Omental fat pad (tissue), 4 donors: ENCODE data around the gene RPS6KA4. TPM values are rescaled to one million over a fixed set of nuclear protein-coding genes. Genes with fewer than 3 reads are reported as not detected.

ENCODE experiments used
- ATAC-seq: fragments of 150-250 bp; one replicate; pipeline ENCODE4 v1.9.1; 2016; ENCODE audit warnings: mild to moderate bottlenecking, moderate library complexity; ENCODE audit not compliant: low FRiP score
- DNase-seq: peaks from one replicate; pipeline ENCODE4 v3.0.0-alpha.2; 2019; ENCODE audit warnings: low spot score
- total RNA-seq, 4 donors: library from RNA; depleted of rRNA; stranded (reverse); fragments of >200 nt; gene quantifications; one replicate each; pipeline ENCODE4 v1.1.0, GENCODE V29; 2016
- TF ChIP-seq, protein P1 (sequence below), 3 donors: fragments of 450-650 bp; IDR thresholded peaks; one replicate each; pipeline ENCODE4 v1.5.1; 2016 to 2017; ENCODE audit warnings: antibody characterized with exemption in 3 of 3, mild to moderate bottlenecking in 3 of 3, moderate library complexity in 2 of 3

The RPS6KA4 gene
- total RNA-seq, 4 donors from 2014 or later = 15.7 to 64.2 (median 28.1) TPM

DNA sequence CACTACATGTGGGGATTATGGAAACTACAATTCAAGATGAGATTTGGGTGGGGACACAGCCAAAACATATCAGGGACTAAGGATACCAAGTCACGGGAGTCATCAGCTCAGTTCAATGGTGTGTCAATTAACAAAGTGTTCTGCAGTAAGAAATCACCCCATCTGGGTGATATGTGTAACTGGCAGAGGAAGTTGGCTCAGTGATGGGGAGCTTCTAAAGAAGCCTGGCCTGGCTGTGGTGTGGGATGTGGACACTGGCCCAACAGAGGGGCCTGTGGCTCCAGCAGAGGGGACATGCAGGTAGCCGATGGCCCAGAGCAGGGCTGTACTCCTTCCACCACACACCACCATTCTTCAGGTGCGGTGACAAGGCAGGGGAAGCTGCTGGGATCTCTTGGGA lies 31.6 kb downstream of the RPS6KA4 start:
- DNase-seq = no peak
- TF ChIP-seq, protein P1, sequence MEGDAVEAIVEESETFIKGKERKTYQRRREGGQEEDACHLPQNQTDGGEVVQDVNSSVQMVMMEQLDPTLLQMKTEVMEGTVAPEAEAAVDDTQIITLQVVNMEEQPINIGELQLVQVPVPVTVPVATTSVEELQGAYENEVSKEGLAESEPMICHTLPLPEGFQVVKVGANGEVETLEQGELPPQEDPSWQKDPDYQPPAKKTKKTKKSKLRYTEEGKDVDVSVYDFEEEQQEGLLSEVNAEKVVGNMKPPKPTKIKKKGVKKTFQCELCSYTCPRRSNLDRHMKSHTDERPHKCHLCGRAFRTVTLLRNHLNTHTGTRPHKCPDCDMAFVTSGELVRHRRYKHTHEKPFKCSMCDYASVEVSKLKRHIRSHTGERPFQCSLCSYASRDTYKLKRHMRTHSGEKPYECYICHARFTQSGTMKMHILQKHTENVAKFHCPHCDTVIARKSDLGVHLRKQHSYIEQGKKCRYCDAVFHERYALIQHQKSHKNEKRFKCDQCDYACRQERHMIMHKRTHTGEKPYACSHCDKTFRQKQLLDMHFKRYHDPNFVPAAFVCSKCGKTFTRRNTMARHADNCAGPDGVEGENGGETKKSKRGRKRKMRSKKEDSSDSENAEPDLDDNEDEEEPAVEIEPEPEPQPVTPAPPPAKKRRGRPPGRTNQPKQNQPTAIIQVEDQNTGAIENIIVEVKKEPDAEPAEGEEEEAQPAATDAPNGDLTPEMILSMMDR (IDR thresholded peaks at IDR 0.05) = no peak
- ATAC-seq = no peak

DNA sequence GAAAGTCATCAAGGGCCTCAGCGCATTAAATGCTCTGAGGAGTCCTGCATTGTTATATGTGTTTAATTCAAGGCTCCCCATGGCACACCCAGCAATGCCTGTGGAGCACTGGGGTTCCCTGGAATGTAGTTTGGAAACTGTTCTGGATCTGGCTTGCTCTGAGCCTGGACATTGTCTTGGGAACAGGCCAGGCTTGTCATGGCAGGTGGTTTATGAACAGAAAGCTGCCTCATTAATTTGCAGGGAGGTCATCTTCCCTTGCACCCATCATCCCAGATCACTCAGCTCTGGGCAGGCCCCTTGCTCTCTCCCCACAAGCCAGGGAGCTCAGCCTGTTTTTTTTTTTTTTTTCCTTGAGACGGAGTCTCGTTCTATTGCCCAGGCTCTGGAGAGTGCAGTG lies 32.9 kb downstream of the RPS6KA4 start:
- TF ChIP-seq, protein P1 (IDR thresholded peaks at IDR 0.05) = no peak
- no peak for ATAC-seq

DNA sequence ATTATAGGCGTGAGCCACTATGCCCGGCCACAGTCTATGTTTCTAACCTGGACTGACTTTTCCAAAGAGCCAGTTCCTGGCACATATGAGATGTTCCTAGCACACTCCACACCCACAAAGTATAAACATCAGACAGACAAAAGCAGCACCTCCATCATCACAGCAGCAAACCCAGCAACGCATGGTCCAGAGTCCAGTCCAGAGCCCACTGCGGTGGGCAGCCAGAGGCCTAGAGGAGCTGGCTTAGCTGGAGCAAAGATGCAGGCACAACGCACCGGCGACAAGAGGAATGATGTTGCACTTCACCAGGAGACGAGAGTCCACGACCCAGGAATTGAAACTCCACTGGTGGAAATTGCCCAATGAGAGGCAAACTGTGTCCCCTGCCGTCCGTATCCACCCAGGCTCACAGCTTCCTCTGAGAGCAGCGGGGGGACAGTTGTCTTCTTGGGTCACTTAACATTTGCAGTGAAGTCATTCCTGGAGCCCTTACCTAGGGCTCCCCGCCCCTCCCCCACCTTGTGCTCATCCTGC lies 36.6 kb downstream of the RPS6KA4 start:
- DNase-seq (no peak), ATAC-seq (no peak)
- TF ChIP-seq, protein P1 (IDR thresholded peaks at IDR 0.05) = no peak

More for the DNA sequence above, 32.9 kb downstream of the RPS6KA4 start:
- no peak for DNase-seq

DNA sequence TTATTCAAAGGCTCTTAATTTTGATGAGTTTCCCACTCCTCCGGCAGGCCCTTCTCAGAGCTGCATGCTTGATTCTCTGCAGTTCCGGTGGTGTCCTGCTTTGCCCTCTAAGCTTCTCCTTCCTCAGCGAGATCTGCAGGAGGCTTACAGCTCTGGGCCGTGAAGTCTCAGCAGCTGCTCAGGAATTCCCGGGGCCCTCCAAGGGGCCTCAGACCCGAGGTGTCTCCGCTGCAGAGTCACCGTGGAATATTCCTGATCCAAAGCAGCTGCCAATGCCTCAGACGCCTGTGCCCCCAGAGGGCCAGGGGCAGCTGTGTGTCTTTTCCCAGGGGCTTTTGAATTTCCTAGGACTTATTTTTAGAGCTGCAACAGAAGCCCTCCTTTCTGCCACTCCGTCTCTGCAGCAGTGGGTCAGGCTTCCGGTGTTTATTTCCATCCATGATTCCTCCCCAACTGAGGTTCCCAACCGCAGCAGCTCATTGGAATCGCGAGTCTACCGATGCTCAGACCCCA lies 37.2 kb downstream of the RPS6KA4 start:
- TF ChIP-seq, protein P1 (IDR thresholded peaks at IDR 0.05) = no peak
- DNase-seq (no peak), ATAC-seq (no peak)

DNA sequence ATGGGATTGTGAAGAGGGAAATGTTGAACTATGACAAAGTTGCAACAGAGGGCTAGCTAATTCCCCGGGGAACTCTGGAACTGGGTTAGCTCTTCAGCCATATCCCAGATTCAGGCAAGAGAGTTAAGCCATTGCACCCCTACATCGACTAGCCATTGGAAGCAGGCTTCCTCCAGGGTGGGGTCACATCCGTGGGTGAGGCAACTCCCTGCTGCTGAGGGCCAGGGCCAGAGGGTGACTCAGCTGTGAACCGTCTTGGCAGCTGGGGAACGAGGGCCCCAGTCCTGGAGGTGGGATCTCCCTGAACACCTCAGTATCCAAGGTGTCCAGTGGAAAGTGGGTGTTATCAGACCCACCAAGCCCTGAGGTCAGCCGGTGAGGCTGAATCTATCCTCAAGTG lies 41.1 kb downstream of the RPS6KA4 start:
- ATAC-seq = peak; percentile 77
- DNase-seq = no peak
- TF ChIP-seq, protein P1 (IDR thresholded peaks at IDR 0.05) = no peak

DNA sequence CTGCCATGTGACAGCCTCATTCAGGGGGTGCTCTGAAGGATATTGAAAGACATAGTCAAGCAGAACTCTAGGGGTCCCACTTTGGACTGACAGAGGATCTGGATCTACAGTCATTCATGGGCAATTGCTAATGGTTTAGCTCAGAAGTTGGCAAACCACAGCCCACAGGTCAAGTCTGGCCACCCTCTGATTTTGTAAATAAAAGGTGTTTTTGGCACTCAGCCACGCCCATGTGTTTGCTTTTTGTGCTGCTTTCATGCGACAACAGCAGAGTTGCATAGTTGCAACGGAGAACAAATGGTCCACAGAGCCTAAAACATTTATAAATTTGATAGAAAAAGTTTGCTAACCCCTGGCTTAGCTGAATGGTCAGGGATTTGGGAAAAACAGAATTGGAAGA lies 41.7 kb downstream of the RPS6KA4 start:
- TF ChIP-seq, protein P1 (IDR thresholded peaks at IDR 0.05) = no peak
- ATAC-seq = no peak

DNA sequence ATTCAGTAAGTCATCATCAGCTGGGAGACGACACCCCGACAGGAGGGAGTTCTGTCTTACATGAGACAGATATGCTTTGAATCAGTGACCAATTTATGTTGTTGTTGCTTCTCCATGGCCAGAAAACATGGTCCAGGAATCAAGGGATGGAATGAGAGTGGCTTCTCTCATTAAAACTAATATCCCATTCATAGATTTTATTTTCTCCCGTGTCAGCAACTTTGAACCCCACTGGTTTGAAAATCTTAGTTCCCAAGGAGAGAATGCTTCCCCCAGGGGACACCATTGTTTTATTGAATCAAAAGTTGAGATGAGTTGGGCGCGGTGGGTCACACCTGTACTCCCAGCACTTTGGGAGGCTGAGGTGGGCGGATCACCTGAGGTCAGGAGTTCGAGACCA lies 42.8 kb downstream of the RPS6KA4 start:
- TF ChIP-seq, protein P1 (IDR thresholded peaks at IDR 0.05) = no peak
- no peak for ATAC-seq
- no peak for DNase-seq

More for the DNA sequence above, 41.7 kb downstream of the RPS6KA4 start:
- DNase-seq = no peak
